Measurements from ENCODE around the gene HDAC5.

DNA sequence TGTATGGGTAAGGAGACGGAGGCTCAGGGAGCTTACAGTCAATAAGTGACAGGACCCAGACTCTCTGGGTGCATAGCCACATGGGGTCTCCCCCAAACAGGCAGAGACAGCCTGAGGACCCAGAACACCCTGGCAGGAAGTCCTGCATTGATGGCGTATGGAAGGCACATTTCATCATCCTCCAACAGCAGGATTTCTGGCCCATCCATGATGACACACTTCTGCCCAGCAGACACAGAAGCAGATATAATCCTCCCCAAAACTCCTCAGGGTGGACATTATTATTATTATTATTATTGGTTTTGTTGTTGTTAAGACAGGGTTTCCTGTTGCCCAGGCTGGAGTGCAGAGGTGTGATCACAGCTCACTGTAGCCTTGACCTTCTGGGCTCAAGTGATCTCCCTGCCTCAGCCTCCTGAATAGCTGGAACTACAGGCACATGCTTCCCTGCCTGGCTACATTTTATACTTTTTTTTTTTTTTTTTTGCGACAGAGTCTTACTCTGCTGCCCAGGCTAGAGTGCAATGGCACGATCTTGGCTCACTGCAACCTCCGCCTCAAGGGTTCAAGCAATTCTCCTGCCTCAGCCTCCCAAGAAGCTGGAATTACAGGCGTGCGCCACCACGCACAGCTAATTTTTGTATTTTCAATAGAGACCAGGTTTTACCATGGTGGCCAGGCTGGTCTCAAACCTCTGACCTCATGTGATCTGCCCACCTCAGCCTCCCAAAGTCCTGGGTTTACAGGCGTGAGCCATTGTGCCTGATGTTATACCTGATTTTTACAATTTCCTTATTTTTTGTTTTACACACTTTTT is 11.5 kb upstream of the HDAC5 start:
- TF ChIP-seq EZH2 (IDR thresholded peaks at IDR 0.05; ENCODE audit: insufficient read depth, poor library complexity, severe bottlenecking) (no peak), EZH2phosphoT487 (IDR thresholded peaks at IDR 0.05; ENCODE audit: insufficient read depth, low read depth) (no peak)
